NCI-H2107 treated with DMSO at 0.1 percent for 48 hours (cell line): Measurements from ENCODE around the gene TRABD2B.

ENCODE experiments used
- DNase-seq: peaks from one replicate; lab custom pipeline; 2025; ENCODE audit not compliant: unreplicated experiment; lab: John Stamatoyannopoulos, UW

TRABD2B gene

GRCh38 chr1:47938520-47938919 lies 58.7 kb downstream of the TRABD2B start:
- no peak for DNase-seq

GRCh38 chr1:47937586-47938254 lies 59.5 kb downstream of the TRABD2B start:
- no peak for DNase-seq

- DNase-seq, result no peak
Observed at GRCh38 chr1:47936916-47937551, 60.2 kb downstream of the TRABD2B start.

GRCh38 chr1:47935856-47936255 lies 61.3 kb downstream of the TRABD2B start:
- no peak for DNase-seq

GRCh38 chr1:47935163-47935562 lies 62.0 kb downstream of the TRABD2B start:
- no peak for DNase-seq

- DNase-seq, result no peak
Observed at GRCh38 chr1:47934243-47934805, 62.9 kb downstream of the TRABD2B start.

GRCh38 chr1:47932743-47933142 lies 64.4 kb downstream of the TRABD2B start:
- no peak for DNase-seq

- peak; percentile 36 for DNase-seq
Observed at GRCh38 chr1:47931395-47931794, 65.8 kb downstream of the TRABD2B start.

GRCh38 chr1:47930210-47930840 lies 66.9 kb downstream of the TRABD2B start:
- no peak for DNase-seq

- DNase-seq, result no peak
Observed at GRCh38 chr1:47927165-47927564, 70.0 kb downstream of the TRABD2B start.

GRCh38 chr1:47926461-47926999 lies 70.7 kb downstream of the TRABD2B start:
- DNase-seq, result no peak

- no peak for DNase-seq
Observed at GRCh38 chr1:47924270-47925048, 72.7 kb downstream of the TRABD2B start.

GRCh38 chr1:47921935-47922415 lies 75.2 kb downstream of the TRABD2B start:
- DNase-seq, result no peak

GRCh38 chr1:47919113-47919833 lies 77.9 kb downstream of the TRABD2B start:
- DNase-seq, result no peak

GRCh38 chr1:47918257-47918867 lies 78.8 kb downstream of the TRABD2B start:
- no peak for DNase-seq

- DNase-seq, result no peak
Observed at GRCh38 chr1:47917687-47918086, 79.5 kb downstream of the TRABD2B start.

- no peak for DNase-seq
Observed at GRCh38 chr1:47915677-47916353, 81.4 kb downstream of the TRABD2B start.

GRCh38 chr1:47914952-47915676 lies 82.1 kb downstream of the TRABD2B start:
- DNase-seq, result no peak
